GM12892 (cell line): ENCODE data around the gene TSPEAR.

Source experiments
- POLR2A ChIP-seq: IDR thresholded peaks from 2 replicates; pipeline ENCODE4 v1.6.1; 2011; ENCODE audit warnings: low read depth, low read length, control low read depth
- POLR2AphosphoS5 ChIP-seq: IDR thresholded peaks from 2 replicates; pipeline ENCODE4 v1.6.1; 2011; ENCODE audit warnings: low read depth, low read length, control low read depth

- no peak for TF ChIP-seq POLR2A
- no peak for TF ChIP-seq POLR2AphosphoS5
Observed at GRCh38 chr21:44640761-44641160, 70.6 kb downstream of the TSPEAR start.
